ENCODE data around the gene STK32B. TPM values are rescaled to one million over a fixed set of nuclear protein-coding genes. Genes with fewer than 3 reads are reported as not detected.

The STK32B gene
- total and polyA plus RNA-seq, 2 of the 8 experiments (the other 6 are each of a cell fraction or from before 2014, with no cell fraction given) = 2.3 to 2.5 TPM

DNA sequence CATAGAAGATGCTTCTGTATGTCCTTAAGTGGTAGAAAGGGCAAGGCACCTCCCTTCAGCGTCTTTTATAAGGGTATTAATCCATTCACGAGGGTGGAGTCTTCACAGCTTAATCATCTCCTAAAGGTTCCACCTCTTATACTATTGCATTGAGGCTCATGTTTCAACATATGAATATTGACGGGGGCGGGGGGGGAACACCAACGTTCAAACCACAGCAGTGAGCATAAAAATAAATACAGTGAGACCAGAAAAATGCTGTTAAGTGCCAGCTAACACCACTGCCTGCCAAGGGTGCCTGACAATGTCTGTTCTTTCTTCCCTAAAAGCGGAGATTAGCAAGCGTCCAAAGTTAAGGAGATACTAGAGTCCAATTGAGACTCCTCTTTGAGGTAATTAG, 323.3 kb downstream of the STK32B start:
- Histone ChIP-seq H3K4ac (replicated peaks; ENCODE audit: insufficient read length, low read depth, low read length) (no peak overlapping the region), H3K4me3 (ENCODE audit: extremely low read depth in 1 of 4, insufficient read depth in 2 of 4, low read depth in 3 of 4, low read length in 4 of 4) (no peak overlapping the region), H3K9me3 (ENCODE audit: insufficient read depth in 2 of 2, low read depth in 1 of 2, low read length in 1 of 2) (peaks cover 0 to 2% of the 10 kb centered on the region in 2 experiments; a peak in 1 of 4 replicates), H3K36me3 (ENCODE audit: control insufficient read depth in 2 of 4, insufficient read depth in 4 of 4, low read length in 3 of 4) (no peaks in the 10 kb centered on the region), H4K91ac (replicated peaks; ENCODE audit: insufficient read length, low read length) (no peak overlapping the region), H4K5ac (ENCODE audit: insufficient read length, low read depth, low read length) (no peak overlapping the region), H3K23ac (ENCODE audit: insufficient read length) (no peak overlapping the region), H3K79me1 (ENCODE audit: low read depth, low read length) (no peaks in the 10 kb centered on the region), H3K79me2 (ENCODE audit: control insufficient read depth in 1 of 2, insufficient read depth in 2 of 2, low read length in 2 of 2) (no peaks in the 10 kb centered on the region), H3K23me2 (ENCODE audit: low read depth, low read length) (no peaks in the 10 kb centered on the region), H3K18ac (ENCODE audit: extremely low read depth, low read length) (no peak overlapping the region), H2BK120ac (replicated peaks; ENCODE audit: low read depth, low read length) (no peak overlapping the region), H2BK20ac (ENCODE audit: low read length) (no peak overlapping the region), H3K27ac (ENCODE audit: low read depth, low read length) (no peak overlapping the region), H2BK5ac (ENCODE audit: low read depth, low read length) (no peak overlapping the region), H3K4me2 (ENCODE audit: insufficient read depth in 1 of 2, low read depth in 2 of 2, low read length in 2 of 2) (no peak overlapping the region), H3K4me1 (replicated peaks in 1 of 4; ENCODE audit: control insufficient read depth in 3 of 4, insufficient read depth in 4 of 4, low read length in 3 of 4) (no peaks in the 10 kb centered on the region), H3K27me3 (replicated peaks in 1 of 4; ENCODE audit: control insufficient read depth in 3 of 4, extremely low read depth in 1 of 4, insufficient read depth in 3 of 4, low read length in 3 of 4) (no peaks in the 10 kb centered on the region), H2BK15ac (ENCODE audit: low read length) (no peak overlapping the region), H2BK12ac (ENCODE audit: low read depth, low read length) (no peak overlapping the region), H3K9ac (replicated peaks in 1 of 4; ENCODE audit: extremely low read depth in 1 of 4, low read depth in 3 of 4, low read length in 3 of 4) (no peak overlapping the region), H2AK5ac (ENCODE audit: low read depth, low read length) (no peak overlapping the region), H2AFZ (ENCODE audit: low read length) (no peak overlapping the region), H3K56ac (replicated peaks; ENCODE audit: insufficient read length, low read depth, low read length) (no peak overlapping the region), H4K8ac (ENCODE audit: extremely low read depth, insufficient read depth, low read length) (no peak overlapping the region), H3K14ac (ENCODE audit: insufficient read length) (no peak overlapping the region), H4K20me1 (replicated peaks in 1 of 2; ENCODE audit: control insufficient read depth in 1 of 2, insufficient read depth in 2 of 2, low read length in 2 of 2) (no peaks in the 10 kb centered on the region)
- CTCF ChIA-PET (ENCODE audit: partially characterized antibody) = interaction anchor here (0.7 kb wide), 1 partner anchor 883 kb away, joined by 3 read pairs; no protein-coding TSS in a partner anchor
- WGBS, 2 experiments (ENCODE audit: extremely low coverage in 1 of 2, insufficient coverage in 1 of 2, insufficient read length in 1 of 2, insufficient replicate concordance in 2 of 2, low coverage in 1 of 2, low lambda C conversion rate in 2 of 2, missing lambda C conversion rate in 1 of 2) = 86% methylated on average over 7 of the region's 7 CpGs; no CpG with 5 or more reads in 1 of the 2 experiments
- FAIRE-seq = no peak
- no peak for DNase-seq (ENCODE audit: low read depth in 1 of 2, low spot score in 2 of 2)
- POLR2A ChIA-PET (ENCODE audit: partially characterized antibody) = no interaction called here
- TF ChIP-seq TAF1 (IDR thresholded peaks at IDR 0.05; ENCODE audit: low read depth, low read length) (no peak), BCL11A (IDR thresholded peaks at IDR 0.05; ENCODE audit: low read depth in 2 of 2, low read length in 2 of 2) (no peak), EGR1 (IDR thresholded peaks at IDR 0.05; ENCODE audit: borderline replicate concordance, low read depth, low read length) (no peak), JUND (IDR thresholded peaks at IDR 0.05; ENCODE audit: low read length) (no peak)

Data from H1 (cell line).